HG02678 (cell line): Measurements from ENCODE around the gene ARID5B.
"Not testable (repeated sequence)": the region's sequence is repeated elsewhere in the genome, so short reads cannot be mapped to it uniquely, and the experiment has no call there.

Experiments used
- ATAC-seq: cut with Tn5 transposase; IDR thresholded peaks from one replicate; pipeline ENCODE4 v1.9.1; 2021; ENCODE audit warnings: mild to moderate bottlenecking, moderate library complexity; ENCODE audit not compliant: unreplicated experiment

Gene ARID5B

GRCh38 chr10:61900829-61901792 is at the start of gene ARID5B:
Gene ARID5B, plus strand, starts transcription at chr10:61901699. Its CDS starts 11 bp downstream, at chr10:61901710.
- ATAC-seq: no peak

GRCh38 chr10:61852261-61852660 is 49.2 kb upstream of the ARID5B start:
- no peak for ATAC-seq

GRCh38 chr10:61855771-61856170 is 45.7 kb upstream of the ARID5B start:
- no peak for ATAC-seq

- no peak for ATAC-seq
These were observed 43.8 kb upstream of the ARID5B start for GRCh38 chr10:61857746-61858145.

GRCh38 chr10:61859786-61860185 is 41.7 kb upstream of the ARID5B start:
- ATAC-seq: no peak

- ATAC-seq: no peak
These were observed 40.3 kb upstream of the ARID5B start for GRCh38 chr10:61860964-61861758.

GRCh38 chr10:61863981-61864380 is 37.5 kb upstream of the ARID5B start:
- no peak for ATAC-seq

- no peak for ATAC-seq
These were observed 34.7 kb upstream of the ARID5B start for GRCh38 chr10:61866700-61867368.

GRCh38 chr10:61867374-61867773 is 34.1 kb upstream of the ARID5B start:
- ATAC-seq: not testable (repeated sequence)

GRCh38 chr10:61867817-61868216 is 33.7 kb upstream of the ARID5B start:
- ATAC-seq: not testable (repeated sequence)

- ATAC-seq: no peak
These were observed 32.3 kb upstream of the ARID5B start for GRCh38 chr10:61869041-61869675.

- ATAC-seq: no peak
These were observed 31.5 kb upstream of the ARID5B start for GRCh38 chr10:61869774-61870525.

- no peak for ATAC-seq
These were observed 31.0 kb upstream of the ARID5B start for GRCh38 chr10:61870526-61870895.

- ATAC-seq: no peak
These were observed 30.0 kb upstream of the ARID5B start for GRCh38 chr10:61871487-61871886.

GRCh38 chr10:61877887-61878739 is 23.4 kb upstream of the ARID5B start:
- no peak for ATAC-seq

GRCh38 chr10:61878740-61879068 is 22.8 kb upstream of the ARID5B start:
- ATAC-seq: no peak

GRCh38 chr10:61882621-61883370 is 18.7 kb upstream of the ARID5B start:
- peak; percentile 40 for ATAC-seq

- ATAC-seq: no peak
These were observed 18.0 kb upstream of the ARID5B start for GRCh38 chr10:61883371-61884025.
